Stimulated activated naive B cell treated with anti-CD40 and anti-IgM and Interleukin-4, amounts not matched to agents 10 μg/mL and 1 μg/mL and 100 μg/mL, for 72 hours (primary cell): ENCODE measurements around the gene SNRNP70.
"Not testable (repeated sequence)": the region's sequence is repeated elsewhere in the genome, so short reads cannot be mapped to it uniquely, and the experiment has no call there.

Experiments
- ATAC-seq, 2 donors: fragments of 150-1000 bp; cut with Tn5 transposase; replicated peaks; 2 replicates each; pipeline ENCODE4 v1.10.0; 2021; ENCODE audit warnings: moderate library complexity in 1 of 2
- DNase-seq: peaks from one replicate; pipeline ENCODE4 v3.0.0; 2021
- H3K27ac Mint-ChIP-seq: one replicate; pipeline ENCODE4 v1.8.0; 2022; ENCODE audit warnings: mild to moderate bottlenecking, mixed read lengths
- H3K27me3 Mint-ChIP-seq, 2 donors: one replicate each; pipeline ENCODE4 v1.8.0; 2022; ENCODE audit warnings: mixed read lengths in 2 of 2
- H3K36me3 Mint-ChIP-seq, 2 donors: one replicate each; pipeline ENCODE4 v1.8.0; 2022; ENCODE audit warnings: mixed read lengths in 2 of 2, mild to moderate bottlenecking in 1 of 2
- H3K4me1 Mint-ChIP-seq, 2 donors: one replicate each; pipeline ENCODE4 v1.8.0; 2022; ENCODE audit warnings: mixed read lengths in 2 of 2, mild to moderate bottlenecking in 1 of 2
- H3K4me3 Mint-ChIP-seq, 2 donors: one replicate each; pipeline ENCODE4 v1.8.0; 2022; ENCODE audit warnings: mild to moderate bottlenecking in 2 of 2, mixed read lengths in 2 of 2, moderate library complexity in 1 of 2
- H3K9me3 Mint-ChIP-seq, 2 donors: one replicate each; pipeline ENCODE4 v1.8.0; 2022; ENCODE audit warnings: mixed read lengths in 2 of 2, mild to moderate bottlenecking in 1 of 2

SNRNP70 gene

DNA sequence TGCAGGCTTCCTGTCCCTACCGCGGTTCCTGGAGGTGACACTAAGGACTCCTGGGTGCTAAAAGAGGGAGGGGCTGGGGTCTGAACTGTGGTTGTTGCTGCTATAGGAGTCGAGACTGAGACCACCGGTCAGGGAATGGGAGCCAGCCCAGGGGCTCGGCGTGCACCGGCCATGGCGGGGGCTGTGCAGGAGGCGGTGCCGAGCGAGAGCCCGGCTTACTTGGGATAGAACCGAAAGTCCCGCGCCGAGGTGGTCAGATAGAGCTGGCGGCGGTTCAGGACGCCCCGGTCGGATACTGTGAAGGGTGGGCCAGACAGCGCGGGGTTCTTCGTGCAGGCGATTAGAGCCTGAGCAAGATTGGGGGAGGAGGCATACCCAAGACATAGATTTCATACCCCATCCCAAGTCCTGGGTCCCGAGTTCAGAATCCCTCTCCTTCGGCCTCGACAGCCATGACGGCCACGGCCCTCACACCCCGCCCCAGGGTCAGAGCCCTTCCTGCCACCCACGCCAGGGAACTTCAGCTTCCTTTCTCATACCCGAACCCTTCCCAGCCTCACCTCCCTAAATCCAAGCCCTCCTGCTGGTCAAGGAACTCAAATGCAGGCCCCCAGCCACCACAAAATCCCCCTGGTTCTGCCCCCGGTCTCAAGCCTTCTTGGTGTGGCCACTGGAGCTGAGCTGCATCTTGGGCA is 28.2 kb upstream of the SNRNP70 start:
- Mint-ChIP-seq H3K27ac (peak overlapping the region; percentile 16), H3K4me1 (peaks cover 24 to 33% of the 10 kb centered on the region in 2 donors), H3K27me3 (peaks cover 56 to 75% of the 10 kb centered on the region in 2 donors), H3K4me3 (peak overlapping the region; percentile 78 to 86)
- H3K36me3 Mint-ChIP-seq, ATAC-seq, DNase-seq, H3K9me3 Mint-ChIP-seq: not testable (repeated sequence)

GRCh38 chr19:49057636-49058234 is 27.5 kb upstream of the SNRNP70 start, which contains the start of gene CGB7:
TSS of gene CGB7 (minus strand) at chr19:49057749. CDS start at chr19:49055375, 2,374 bp downstream.
- ATAC-seq (no peak), DNase-seq (no peak)
- H3K27ac Mint-ChIP-seq: peak within 1 kb of the TSS; percentile 16
- peaks cover 0 to 2% of the 10 kb centered on the region in 2 donors for H3K9me3 Mint-ChIP-seq
- peaks cover 56 to 75% of the 10 kb centered on the region in 2 donors for H3K27me3 Mint-ChIP-seq
- H3K4me3 Mint-ChIP-seq: peak within 1 kb of the TSS; percentile 78 to 86
- no peaks in the 10 kb centered on the region for H3K36me3 Mint-ChIP-seq
- peaks cover 24 to 33% of the 10 kb centered on the region in 2 donors for H3K4me1 Mint-ChIP-seq

DNA sequence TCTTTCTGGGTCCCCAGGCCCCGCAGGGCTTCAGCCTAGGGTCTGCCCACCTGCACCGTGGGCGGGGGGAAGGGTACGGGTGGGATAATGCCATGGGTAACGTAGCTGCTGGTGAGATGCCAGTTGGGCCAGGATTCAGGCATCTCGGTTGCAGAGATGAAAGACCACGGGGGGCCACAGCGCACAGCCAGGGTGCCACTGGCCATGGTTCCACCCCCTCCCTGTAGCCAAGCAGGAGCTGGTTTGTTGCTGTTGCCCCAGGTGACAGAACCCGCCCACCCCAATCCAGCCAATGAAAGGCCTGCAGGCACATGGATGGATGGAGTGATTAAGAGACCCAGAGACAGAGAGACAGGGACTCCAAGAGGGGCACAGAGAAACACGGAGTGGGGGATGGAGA is 26.7 kb upstream of the SNRNP70 start:
- ATAC-seq: peak in 1 of 2 donors; percentile 30
- DNase-seq: no peak
- H3K4me3 Mint-ChIP-seq: peak overlapping the region in 1 of 2 donors; percentile 8
- H3K27ac Mint-ChIP-seq: no peak overlapping the region
- peaks cover 56 to 81% of the 10 kb centered on the region in 2 donors for H3K27me3 Mint-ChIP-seq
- H3K4me1 Mint-ChIP-seq: peaks cover 24 to 33% of the 10 kb centered on the region in 2 donors
- H3K36me3 Mint-ChIP-seq: no peaks in the 10 kb centered on the region
- peaks cover 0 to 2% of the 10 kb centered on the region in 2 donors for H3K9me3 Mint-ChIP-seq

GRCh38 chr19:49059053-49059452 is 26.2 kb upstream of the SNRNP70 start:
- H3K27me3 Mint-ChIP-seq: peaks cover 51 to 81% of the 10 kb centered on the region in 2 donors
- H3K4me1 Mint-ChIP-seq: peaks cover 24 to 33% of the 10 kb centered on the region in 2 donors
- no peak overlapping the region for H3K4me3 Mint-ChIP-seq
- no peak for DNase-seq
- H3K36me3 Mint-ChIP-seq: no peaks in the 10 kb centered on the region
- no peak overlapping the region for H3K27ac Mint-ChIP-seq
- ATAC-seq: no peak
- H3K9me3 Mint-ChIP-seq: peaks cover 0 to 2% of the 10 kb centered on the region in 2 donors

DNA sequence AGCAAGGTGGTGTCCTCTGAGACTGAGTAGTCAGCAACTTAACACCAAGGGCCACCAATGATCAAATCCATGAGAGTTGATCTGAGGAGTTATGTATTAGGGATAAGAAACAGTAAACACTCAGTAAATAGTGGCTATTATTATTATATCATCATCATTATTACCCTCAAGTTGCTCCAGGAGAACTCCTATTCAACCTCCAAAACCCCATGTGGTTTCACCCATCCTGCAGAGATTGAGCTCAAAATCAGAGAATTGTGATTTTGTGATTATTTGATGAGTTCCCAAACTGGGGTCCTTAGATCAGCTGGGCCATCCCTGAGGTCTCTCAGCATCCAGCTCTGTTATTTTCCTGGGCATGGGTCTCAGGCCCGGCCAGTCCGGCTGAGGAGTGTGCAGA is 24.3 kb upstream of the SNRNP70 start:
- DNase-seq (no peak), ATAC-seq (no peak)
- Mint-ChIP-seq H3K36me3 (no peaks in the 10 kb centered on the region), H3K27me3 (peaks cover 56 to 84% of the 10 kb centered on the region in 2 donors), H3K27ac (no peak overlapping the region), H3K9me3 (peaks cover 0 to 2% of the 10 kb centered on the region in 2 donors), H3K4me3 (no peak overlapping the region), H3K4me1 (peaks cover 23 to 30% of the 10 kb centered on the region in 2 donors)

DNA sequence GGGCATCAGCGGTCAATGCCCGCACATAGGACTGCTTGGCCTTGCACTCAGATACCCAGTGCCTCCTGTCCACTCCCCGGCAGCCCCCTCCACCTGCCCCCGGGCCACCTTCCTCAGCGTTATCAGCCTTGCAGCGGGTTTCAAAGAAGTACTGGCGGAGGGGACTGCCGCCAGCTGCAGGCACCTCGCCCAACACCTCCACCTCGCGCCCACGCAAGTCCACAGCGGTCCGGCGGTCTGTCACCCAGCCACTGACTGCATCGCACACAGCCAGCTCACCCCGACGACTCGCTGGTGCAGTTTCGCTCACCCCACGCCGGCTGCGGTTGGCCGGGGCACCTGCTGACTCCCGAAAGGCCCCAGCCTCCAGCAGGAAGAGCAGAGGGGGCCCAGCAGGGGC is 23.8 kb upstream of the SNRNP70 start:
- Mint-ChIP-seq H3K4me1 (peaks cover 20 to 26% of the 10 kb centered on the region in 2 donors), H3K27ac (no peak overlapping the region), H3K36me3 (no peaks in the 10 kb centered on the region), H3K9me3 (peaks cover 0 to 2% of the 10 kb centered on the region in 2 donors), H3K4me3 (no peak overlapping the region), H3K27me3 (peaks cover 59 to 84% of the 10 kb centered on the region in 2 donors)
- ATAC-seq (peak; percentile 15 to 36), DNase-seq (no peak)

- Mint-ChIP-seq H3K4me1 (peaks cover 4 to 6% of the 10 kb centered on the region in 2 donors), H3K36me3 (no peaks in the 10 kb centered on the region)
- ATAC-seq: no peak
These were observed 21.1 kb upstream of the SNRNP70 start for GRCh38 chr19:49064029-49064629.

GRCh38 chr19:49064768-49065611 is 20.3 kb upstream of the SNRNP70 start, which contains the start of gene NTF4:
TSS of gene NTF4 (minus strand) at chr19:49064818. CDS start at chr19:49061997, 2,821 bp downstream.
- peak within 1 kb of the TSS in 1 of 2 donors; percentile 11 for H3K4me3 Mint-ChIP-seq
- H3K27me3 Mint-ChIP-seq: peaks cover 55 to 78% of the 10 kb centered on the region in 2 donors
- H3K36me3 Mint-ChIP-seq: no peaks in the 10 kb centered on the region
- H3K27ac Mint-ChIP-seq: no peak within 1 kb of the TSS
- DNase-seq (no peak), ATAC-seq (no peak)
- H3K9me3 Mint-ChIP-seq: peaks cover 5% of the 10 kb centered on the region in 2 donors
- peaks cover 4 to 6% of the 10 kb centered on the region in 2 donors for H3K4me1 Mint-ChIP-seq

More at GRCh38 chr19:49064029-49064629, 21.1 kb upstream of the SNRNP70 start:
- Mint-ChIP-seq H3K27me3 (peaks cover 53 to 77% of the 10 kb centered on the region in 2 donors), H3K4me3 (no peak overlapping the region), H3K9me3 (peaks cover 0 to 2% of the 10 kb centered on the region in 2 donors), H3K27ac (no peak overlapping the region)
- no peak for DNase-seq

- Mint-ChIP-seq H3K27me3 (peaks cover 56 to 78% of the 10 kb centered on the region in 2 donors), H3K36me3 (peaks cover 3 to 6% of the 10 kb centered on the region in 2 donors), H3K27ac (no peak overlapping the region), H3K4me3 (no peak overlapping the region), H3K9me3 (peaks cover 7 to 10% of the 10 kb centered on the region in 2 donors), H3K4me1 (peaks cover 4 to 6% of the 10 kb centered on the region in 2 donors)
- ATAC-seq (no peak), DNase-seq (no peak)
These were observed 19.2 kb upstream of the SNRNP70 start for GRCh38 chr19:49065905-49066512.

DNA sequence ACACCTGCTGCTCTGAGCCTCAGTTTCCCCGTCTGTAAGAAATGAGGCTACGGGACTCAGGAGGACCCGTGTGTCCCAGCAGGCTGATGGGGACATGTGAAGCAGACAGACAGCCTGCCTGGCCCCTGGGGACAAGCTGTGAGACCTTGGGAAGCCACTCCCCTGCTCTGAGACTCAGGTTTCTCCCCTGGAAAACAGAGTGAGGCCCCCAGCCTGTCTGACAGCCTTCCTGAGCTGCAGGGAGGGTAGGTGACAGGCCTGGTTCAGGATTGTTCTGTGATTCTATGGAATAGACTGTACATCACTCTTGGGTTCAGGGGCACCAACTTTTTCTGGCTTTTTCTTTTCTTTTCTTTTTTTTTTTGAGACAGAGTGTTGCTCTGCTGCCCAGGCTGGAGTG is 17.7 kb upstream of the SNRNP70 start:
- no peak for DNase-seq
- no peak for ATAC-seq
- no peak overlapping the region for H3K27ac Mint-ChIP-seq
- H3K9me3 Mint-ChIP-seq: peaks cover 7 to 10% of the 10 kb centered on the region in 2 donors
- H3K36me3 Mint-ChIP-seq: peaks cover 3 to 6% of the 10 kb centered on the region in 2 donors
- H3K4me3 Mint-ChIP-seq: no peak overlapping the region
- peaks cover 50 to 81% of the 10 kb centered on the region in 2 donors for H3K27me3 Mint-ChIP-seq
- H3K4me1 Mint-ChIP-seq: peaks cover 4 to 5% of the 10 kb centered on the region in 2 donors

GRCh38 chr19:49069026-49069425 is 16.2 kb upstream of the SNRNP70 start:
- peaks cover 8 to 10% of the 10 kb centered on the region in 2 donors for H3K9me3 Mint-ChIP-seq
- H3K36me3 Mint-ChIP-seq: peaks cover 4 to 15% of the 10 kb centered on the region in 2 donors
- H3K27ac Mint-ChIP-seq: no peak overlapping the region
- H3K4me3 Mint-ChIP-seq: no peak overlapping the region
- peaks cover 64 to 84% of the 10 kb centered on the region in 2 donors for H3K27me3 Mint-ChIP-seq
- no peak for DNase-seq
- no peak for ATAC-seq
- H3K4me1 Mint-ChIP-seq: peaks cover 11 to 20% of the 10 kb centered on the region in 2 donors

- Mint-ChIP-seq H3K27me3 (peaks cover 65 to 88% of the 10 kb centered on the region in 2 donors), H3K4me3 (no peak overlapping the region), H3K4me1 (peaks cover 12 to 19% of the 10 kb centered on the region in 2 donors), H3K36me3 (peaks cover 4 to 15% of the 10 kb centered on the region in 2 donors), H3K9me3 (peaks cover 8 to 10% of the 10 kb centered on the region in 2 donors), H3K27ac (no peak overlapping the region)
- DNase-seq (no peak), ATAC-seq (no peak)
These were observed 14.8 kb upstream of the SNRNP70 start for GRCh38 chr19:49070416-49070815.

GRCh38 chr19:49071860-49072547 is 13.2 kb upstream of the SNRNP70 start:
- ATAC-seq: no peak

More at GRCh38 chr19:49071860-49072547, 13.2 kb upstream of the SNRNP70 start:
- H3K9me3 Mint-ChIP-seq: peaks cover 8 to 10% of the 10 kb centered on the region in 2 donors
- no peak for DNase-seq
- no peak overlapping the region for H3K27ac Mint-ChIP-seq
- H3K4me3 Mint-ChIP-seq: peak overlapping the region in 1 of 2 donors; percentile 31
- H3K27me3 Mint-ChIP-seq: peaks cover 61 to 84% of the 10 kb centered on the region in 2 donors
- H3K4me1 Mint-ChIP-seq: peaks cover 9 to 16% of the 10 kb centered on the region in 2 donors
- peaks cover 4 to 15% of the 10 kb centered on the region in 2 donors for H3K36me3 Mint-ChIP-seq
